Coronary artery (tissue), 2 donors: ENCODE results near the gene FN3KRP.

Source experiments
- DNase-seq: peaks from one replicate; pipeline ENCODE4 v3.0.0-alpha.2; 2017; ENCODE audit warnings: low spot score
- H3K27ac ChIP-seq, 2 donors: fragments of 200-600 bp; sonication (generic); one replicate each; pipeline ENCODE4 v1.5.1; 2016 to 2019
- H3K4me3 ChIP-seq: fragments of 200-600 bp; sonication (generic); 2 replicates; pipeline ENCODE4 v1.5.1; 2016; ENCODE audit warnings: mild to moderate bottlenecking, moderate library complexity
- CTCF ChIP-seq: fragments of 200-600 bp; sonication (generic); IDR thresholded peaks from one replicate; pipeline ENCODE4 v1.5.1; 2019; ENCODE audit warnings: antibody characterized with exemption

Gene FN3KRP, protein sequence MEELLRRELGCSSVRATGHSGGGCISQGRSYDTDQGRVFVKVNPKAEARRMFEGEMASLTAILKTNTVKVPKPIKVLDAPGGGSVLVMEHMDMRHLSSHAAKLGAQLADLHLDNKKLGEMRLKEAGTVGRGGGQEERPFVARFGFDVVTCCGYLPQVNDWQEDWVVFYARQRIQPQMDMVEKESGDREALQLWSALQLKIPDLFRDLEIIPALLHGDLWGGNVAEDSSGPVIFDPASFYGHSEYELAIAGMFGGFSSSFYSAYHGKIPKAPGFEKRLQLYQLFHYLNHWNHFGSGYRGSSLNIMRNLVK

DNA sequence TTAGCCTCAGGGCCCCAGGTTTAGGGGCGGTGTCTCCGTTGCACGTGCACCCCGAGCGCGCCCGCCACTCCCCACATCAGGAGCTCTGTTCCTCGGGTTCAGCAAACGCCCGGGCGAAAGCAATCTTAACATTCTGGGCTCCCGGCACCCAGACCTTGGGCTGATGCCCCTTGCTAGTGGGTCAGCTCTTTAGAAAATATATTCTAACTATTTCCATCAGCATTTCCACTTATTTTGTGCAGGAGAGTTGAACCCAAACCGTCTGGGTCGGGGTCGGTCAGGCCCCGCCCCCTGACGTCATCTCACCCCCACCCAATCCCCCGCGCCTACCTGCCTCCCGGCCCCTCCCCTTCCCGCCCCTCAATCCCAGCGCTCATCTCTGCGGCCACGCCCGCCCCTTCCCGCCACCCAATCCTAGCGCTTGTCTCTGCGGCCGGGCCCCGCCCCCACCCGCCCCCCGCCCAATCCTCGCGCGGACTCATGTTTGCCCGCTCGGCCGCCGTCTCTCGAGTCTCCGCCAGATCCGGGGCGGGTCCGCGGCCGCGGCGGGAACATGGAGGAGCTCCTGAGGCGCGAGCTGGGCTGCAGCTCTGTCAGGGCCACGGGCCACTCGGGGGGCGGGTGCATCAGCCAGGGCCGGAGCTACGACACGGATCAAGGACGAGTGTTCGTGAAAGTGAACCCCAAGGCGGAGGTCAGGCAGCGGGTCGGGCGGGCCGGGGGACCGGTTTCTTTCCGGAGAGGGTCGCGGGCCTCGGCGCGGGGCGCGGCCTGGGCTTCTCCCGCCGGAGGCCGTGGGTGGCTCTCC, at the start of gene FN3KRP:
Gene FN3KRP, plus strand, starts transcription at position 504 of the 808 bp plus-strand sequence. Its CDS starts 50 bp downstream, at position 554.
- peak within 1 kb of the TSS; percentile 66 to 75 for H3K27ac ChIP-seq
- H3K4me3 ChIP-seq, result peak within 1 kb of the TSS; percentile 92
- DNase-seq, result peak; percentile 94
- TF ChIP-seq CTCF, result no peak

DNA sequence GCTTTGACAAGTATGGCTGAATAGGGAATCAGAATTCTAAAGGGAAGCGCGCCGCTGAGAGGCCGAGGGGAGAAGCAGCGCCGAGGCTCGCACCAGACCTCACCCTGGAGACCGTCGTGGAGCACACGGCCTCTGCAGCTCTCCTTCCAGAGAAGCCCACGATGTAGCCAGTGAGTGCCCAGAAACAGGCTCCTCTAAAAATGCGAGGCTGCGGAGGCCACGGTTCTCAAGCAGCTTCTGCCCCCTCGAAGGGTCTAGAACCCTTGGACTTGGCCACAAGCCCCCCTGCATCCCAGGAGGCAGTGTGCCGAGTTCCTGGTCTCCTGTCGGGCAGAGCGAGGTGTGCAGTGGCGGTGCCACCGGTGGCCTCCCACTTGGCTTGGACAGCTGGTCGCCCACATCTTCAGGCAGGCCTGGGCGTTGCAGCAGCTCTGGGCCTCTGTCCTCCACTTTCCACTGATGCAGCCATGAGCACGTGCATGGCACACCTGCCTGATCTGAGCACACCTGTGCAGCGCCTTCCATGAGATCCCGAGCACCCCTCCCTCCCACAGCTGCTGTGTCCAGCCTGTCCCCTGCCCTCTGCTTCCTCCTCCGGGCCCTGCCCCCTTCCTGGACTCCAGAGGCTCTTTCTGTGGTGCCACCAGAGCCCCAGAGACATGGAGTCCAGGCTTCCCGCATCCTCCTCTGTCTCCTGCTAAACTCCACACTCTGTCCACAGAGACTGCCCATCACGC, 49.4 kb upstream of the FN3KRP start:
- no peak for TF ChIP-seq CTCF
- Histone ChIP-seq H3K27ac (no peak overlapping the region), H3K4me3 (no peak overlapping the region)
- no peak for DNase-seq

- no peak for DNase-seq
- Histone ChIP-seq H3K27ac (no peak overlapping the region), H3K4me3 (no peak overlapping the region)
- TF ChIP-seq CTCF, result no peak
These were observed 48.9 kb upstream of the FN3KRP start for GRCh38 chr17:82667668-82668000.

DNA sequence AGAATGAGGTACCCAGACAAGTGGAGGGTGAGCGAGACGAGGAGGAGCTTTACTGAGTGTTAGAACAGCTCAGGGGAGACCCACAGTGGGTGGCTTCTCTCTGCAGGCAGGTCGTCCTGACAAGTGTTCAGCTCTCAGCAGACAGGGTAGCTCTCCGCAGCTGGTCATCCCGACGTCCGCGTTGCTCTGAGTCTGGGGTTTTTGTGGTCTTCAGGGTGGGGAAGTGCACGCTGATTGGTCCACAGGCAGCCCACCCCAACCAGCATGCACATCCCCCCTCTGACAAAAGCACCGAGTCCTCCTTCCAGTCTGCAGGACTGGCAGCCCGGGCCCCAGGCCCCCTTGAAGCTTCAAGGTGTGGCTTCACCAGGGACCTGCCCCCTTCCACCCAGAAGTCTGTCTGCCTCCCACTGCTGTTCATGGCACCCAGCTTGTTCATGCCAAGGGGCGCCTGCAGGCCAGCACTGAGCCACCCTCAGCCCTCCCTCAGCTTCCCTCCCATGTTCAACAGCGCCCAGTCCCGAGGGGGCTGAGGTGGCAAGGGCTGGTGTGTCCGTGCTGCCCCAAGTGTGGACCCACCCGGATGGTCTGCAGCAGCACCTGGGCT, 48.4 kb upstream of the FN3KRP start:
- H3K4me3 ChIP-seq, result no peak overlapping the region

DNA sequence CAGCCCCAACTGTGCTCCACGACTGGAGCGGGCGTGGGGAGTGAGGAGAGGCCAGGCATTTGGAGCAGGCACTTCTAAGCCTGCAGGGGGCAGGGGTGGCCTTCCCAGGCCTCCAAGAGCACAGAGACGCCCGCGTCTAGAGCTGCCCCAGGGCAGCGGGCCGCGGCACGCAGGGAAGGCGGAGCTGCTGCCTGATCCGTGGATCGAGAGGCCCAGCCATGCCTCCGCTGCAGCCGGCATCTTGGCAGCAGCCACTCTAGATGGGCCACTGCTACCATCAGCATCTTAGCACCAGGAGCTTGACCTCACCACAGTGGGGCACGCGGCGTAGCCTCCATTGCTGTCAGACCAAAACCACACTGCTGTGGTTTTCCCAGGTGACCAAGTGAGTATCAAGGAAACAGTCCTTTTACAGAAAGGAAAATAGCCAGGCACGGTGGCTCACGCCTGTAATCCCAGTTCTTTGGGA, 47.8 kb upstream of the FN3KRP start:
- Histone ChIP-seq H3K27ac (peak overlapping the region in 1 of 2 donors; percentile 4), H3K4me3 (no peak overlapping the region)
- no peak for TF ChIP-seq CTCF
- no peak for DNase-seq

More for the DNA sequence above, 48.4 kb upstream of the FN3KRP start:
- TF ChIP-seq CTCF, result no peak
- no peak for DNase-seq
- no peak overlapping the region for H3K27ac ChIP-seq

GRCh38 chr17:82670661-82671450, 45.6 kb upstream of the FN3KRP start:
- DNase-seq, result peak; percentile 72
- Histone ChIP-seq H3K4me3 (no peak overlapping the region), H3K27ac (peak overlapping the region; percentile 64 to 77)
- no peak for TF ChIP-seq CTCF
